Melanocyte of skin (primary cell): ENCODE data around the gene PARP2. TPM values are rescaled to one million over a fixed set of nuclear protein-coding genes. Genes with fewer than 3 reads are reported as not detected.

Experiments
- small RNA-seq, 2 donors: library from RNA; depleted of rRNA; stranded (forward); fragments of <200 nt; gene quantifications; one replicate each; pipeline ENCODE3, GENCODE V24; 2012
- total RNA-seq, 2 donors: library from RNA; depleted of rRNA; stranded (reverse); fragments of >200 nt; gene quantifications; 2 replicates each; pipeline ENCODE4 v1.2.3, GENCODE V29; 2012

PARP2 gene, protein sequence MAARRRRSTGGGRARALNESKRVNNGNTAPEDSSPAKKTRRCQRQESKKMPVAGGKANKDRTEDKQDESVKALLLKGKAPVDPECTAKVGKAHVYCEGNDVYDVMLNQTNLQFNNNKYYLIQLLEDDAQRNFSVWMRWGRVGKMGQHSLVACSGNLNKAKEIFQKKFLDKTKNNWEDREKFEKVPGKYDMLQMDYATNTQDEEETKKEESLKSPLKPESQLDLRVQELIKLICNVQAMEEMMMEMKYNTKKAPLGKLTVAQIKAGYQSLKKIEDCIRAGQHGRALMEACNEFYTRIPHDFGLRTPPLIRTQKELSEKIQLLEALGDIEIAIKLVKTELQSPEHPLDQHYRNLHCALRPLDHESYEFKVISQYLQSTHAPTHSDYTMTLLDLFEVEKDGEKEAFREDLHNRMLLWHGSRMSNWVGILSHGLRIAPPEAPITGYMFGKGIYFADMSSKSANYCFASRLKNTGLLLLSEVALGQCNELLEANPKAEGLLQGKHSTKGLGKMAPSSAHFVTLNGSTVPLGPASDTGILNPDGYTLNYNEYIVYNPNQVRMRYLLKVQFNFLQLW
- total RNA-seq, result 10 to 100 TPM; 11.0 to 18.6 TPM

DNA sequence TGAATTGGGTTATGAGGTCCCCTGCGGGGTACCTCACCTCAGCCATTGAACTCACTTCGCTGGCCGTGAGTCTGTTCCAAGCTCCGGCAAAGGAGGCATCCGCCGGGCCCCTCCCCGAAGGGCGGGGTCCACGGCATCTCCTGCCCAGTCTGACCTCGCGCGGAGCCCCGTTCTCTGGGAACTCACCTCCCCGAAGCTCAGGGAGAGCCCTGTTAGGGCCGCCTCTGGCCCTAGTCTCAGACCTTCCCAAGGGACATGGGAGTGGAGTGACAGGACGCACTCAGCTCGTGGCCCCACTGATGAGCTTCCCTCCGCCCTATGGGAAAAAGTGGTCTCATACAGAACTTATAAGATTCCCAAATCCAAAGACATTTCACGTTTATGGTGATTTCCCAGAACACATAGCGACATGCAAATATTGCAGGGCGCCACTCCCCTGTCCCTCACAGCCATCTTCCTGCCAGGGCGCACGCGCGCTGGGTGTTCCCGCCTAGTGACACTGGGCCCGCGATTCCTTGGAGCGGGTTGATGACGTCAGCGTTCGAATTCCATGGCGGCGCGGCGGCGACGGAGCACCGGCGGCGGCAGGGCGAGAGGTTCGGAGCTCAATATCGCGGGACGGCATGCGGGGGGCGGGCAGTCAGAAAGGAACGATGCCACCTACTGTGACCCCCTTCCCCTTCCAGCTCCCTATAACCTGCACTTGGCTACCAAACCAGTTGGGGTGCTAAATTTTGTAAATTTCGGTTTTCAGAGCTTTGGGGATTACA, at the start of gene PARP2:
TSS of gene PARP2 (plus strand) at position 544 of the 770 bp plus-strand sequence. CDS start at position 551, 7 bp downstream.

DNA sequence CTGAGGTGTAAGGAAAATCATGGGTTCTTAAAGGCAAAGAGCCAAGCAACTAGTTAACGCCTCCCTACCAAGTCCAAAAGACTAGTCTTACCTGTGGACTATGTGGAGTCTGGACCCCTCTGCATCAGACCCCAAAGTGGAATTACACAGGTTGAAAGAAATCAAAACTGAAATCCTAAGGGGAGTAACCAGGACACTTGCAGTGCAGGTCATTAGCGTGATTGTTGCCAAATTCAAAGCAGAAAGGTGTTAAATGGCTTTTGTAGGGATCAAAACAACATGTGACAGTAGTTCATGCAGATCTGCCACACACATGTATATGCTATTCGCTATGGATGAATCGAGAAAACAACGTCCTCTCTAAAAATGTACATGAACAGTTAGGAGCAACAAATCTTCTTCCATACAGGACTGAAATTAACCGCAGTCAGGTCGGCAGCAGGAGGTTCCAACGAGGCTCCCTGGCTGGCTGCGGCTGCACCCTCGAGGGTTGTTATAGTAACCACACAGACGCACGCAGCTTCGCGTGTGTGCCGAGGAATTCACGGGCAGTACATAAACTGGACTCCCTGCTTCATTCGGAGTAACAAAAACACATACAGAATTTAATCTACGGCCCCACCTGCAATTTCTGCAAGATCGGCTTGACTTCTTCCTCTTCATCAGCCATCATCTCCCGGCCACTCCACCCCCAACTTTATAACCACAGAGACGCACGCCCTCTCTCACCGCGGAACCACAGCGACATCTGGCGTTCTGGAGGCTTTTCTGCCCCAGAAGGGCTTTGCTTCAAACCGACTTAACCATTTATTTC, 38.0 kb upstream of the PARP2 start, which contains the start of gene TTC5:
TSS of gene TTC5 (minus strand) at position 687 of the 814 bp plus-strand sequence. CDS start at position 673, 14 bp downstream.

DNA sequence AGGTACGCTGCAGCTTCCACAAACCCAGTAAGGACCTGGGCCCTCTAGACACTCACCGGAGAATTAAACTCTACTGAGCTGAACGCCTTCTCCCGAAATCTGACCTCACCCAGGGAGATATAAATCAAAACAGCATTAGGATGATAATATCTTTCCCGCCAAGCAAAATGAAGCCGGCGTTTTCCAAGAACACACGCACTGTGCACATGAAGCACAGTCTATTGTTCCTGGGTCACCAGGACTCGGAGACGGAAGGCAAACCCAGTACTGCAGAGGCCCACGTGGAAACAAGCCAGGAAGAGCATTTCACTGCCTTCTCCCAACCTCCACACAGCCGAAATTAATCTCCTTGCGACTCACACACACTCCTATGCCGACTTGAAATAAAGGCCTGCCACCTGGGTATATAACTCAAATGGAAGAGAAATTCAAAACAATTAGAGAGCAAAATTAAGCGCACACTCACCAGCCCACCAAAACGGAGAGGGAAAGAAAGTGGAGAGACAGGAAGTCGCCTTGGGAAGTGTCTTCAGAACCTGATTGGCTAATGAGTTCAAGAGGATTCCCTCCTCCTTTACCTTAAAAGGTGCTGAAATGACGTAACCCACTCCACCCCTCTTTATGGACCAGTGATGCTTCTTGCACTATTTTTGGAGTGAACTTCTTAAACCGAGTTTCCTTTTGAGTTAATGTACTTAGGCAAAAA, 10.5 kb upstream of the PARP2 start, which contains the start of gene CCNB1IP1:
TSS of gene CCNB1IP1 (minus strand) at position 492 of the 706 bp plus-strand sequence. CDS start 16,756 bp downstream, outside the sequence.

Small RNAs within 50 kb of the gene (small RNA-seq; reads per million reads assigned to genes)
- gene SNORA79B (2.9 to 7.9 reads per million in 2 donors), gene SNORD126 (223 to 351 reads per million in 2 donors)

Other genes with a start within 250 kb of the PARP2 start
- not detected for gene OR4K17, start 232.9 kb upstream of the PARP2 start, total RNA-seq
- not detected for gene OR4N5, start 204.8 kb upstream of the PARP2 start, total RNA-seq
- gene OR11G2, start 152.7 kb upstream of the PARP2 start, total RNA-seq, result not detected
- not detected for gene OR11H6, start 119.9 kb upstream of the PARP2 start, total RNA-seq
- not detected for gene OR11H7, start 114.7 kb upstream of the PARP2 start, total RNA-seq
- gene OR11H4, start 104.3 kb upstream of the PARP2 start, total RNA-seq, result not detected
- 10 to 100 TPM; 17.2 to 22.3 TPM for gene TTC5, start 37.7 kb upstream of the PARP2 start, total RNA-seq
- gene CCNB1IP1, start 10.4 kb upstream of the PARP2 start, total RNA-seq, result 10 to 100 TPM; 17.6 to 32.6 TPM
- 10 to 100 TPM; 17.3 to 23.4 TPM for gene TEP1, start 69.9 kb downstream of the PARP2 start, total RNA-seq
- gene KLHL33, start 92.5 kb downstream of the PARP2 start, total RNA-seq, result under 1 TPM; under 0.01 to 0.34 TPM
- gene OSGEP, start 111.2 kb downstream of the PARP2 start, total RNA-seq, result 10 to 100 TPM; 52.3 to 58.6 TPM
- 10 to 100 TPM; 23.7 to 51.6 TPM for gene APEX1, start 111.6 kb downstream of the PARP2 start, total RNA-seq
- gene PIP4P1, start 117.8 kb downstream of the PARP2 start, total RNA-seq, result 10 to 100 TPM; 40.3 to 45.4 TPM
- gene PNP, start 125.8 kb downstream of the PARP2 start, total RNA-seq, result 100 to 1,000 TPM in 1 of 2 donors, 10 to 100 TPM in 1; 26.8 to 107 TPM
- gene RNASE10, start 161.9 kb downstream of the PARP2 start, total RNA-seq, result not detected
- gene RNASE9, start 217.4 kb downstream of the PARP2 start, total RNA-seq, result not detected
- not detected for gene RNASE11, start 244.4 kb downstream of the PARP2 start, total RNA-seq
- not detected for gene RNASE12, start 247.7 kb downstream of the PARP2 start, total RNA-seq